Activated CD8-positive, alpha-beta memory T cell treated with anti-CD3 and anti-CD28 coated beads, Interleukin-2, amount 50 U/mL, for 4 hours (primary cell): ENCODE results near the gene LRRC73.
"Not testable (repeated sequence)": the region's sequence is repeated elsewhere in the genome, so short reads cannot be mapped to it uniquely, and the experiment has no call there.

ENCODE experiments used
- DNase-seq: peaks from one replicate; pipeline ENCODE4 v3.0.0-alpha.2; 2020

The LRRC73 gene

DNA sequence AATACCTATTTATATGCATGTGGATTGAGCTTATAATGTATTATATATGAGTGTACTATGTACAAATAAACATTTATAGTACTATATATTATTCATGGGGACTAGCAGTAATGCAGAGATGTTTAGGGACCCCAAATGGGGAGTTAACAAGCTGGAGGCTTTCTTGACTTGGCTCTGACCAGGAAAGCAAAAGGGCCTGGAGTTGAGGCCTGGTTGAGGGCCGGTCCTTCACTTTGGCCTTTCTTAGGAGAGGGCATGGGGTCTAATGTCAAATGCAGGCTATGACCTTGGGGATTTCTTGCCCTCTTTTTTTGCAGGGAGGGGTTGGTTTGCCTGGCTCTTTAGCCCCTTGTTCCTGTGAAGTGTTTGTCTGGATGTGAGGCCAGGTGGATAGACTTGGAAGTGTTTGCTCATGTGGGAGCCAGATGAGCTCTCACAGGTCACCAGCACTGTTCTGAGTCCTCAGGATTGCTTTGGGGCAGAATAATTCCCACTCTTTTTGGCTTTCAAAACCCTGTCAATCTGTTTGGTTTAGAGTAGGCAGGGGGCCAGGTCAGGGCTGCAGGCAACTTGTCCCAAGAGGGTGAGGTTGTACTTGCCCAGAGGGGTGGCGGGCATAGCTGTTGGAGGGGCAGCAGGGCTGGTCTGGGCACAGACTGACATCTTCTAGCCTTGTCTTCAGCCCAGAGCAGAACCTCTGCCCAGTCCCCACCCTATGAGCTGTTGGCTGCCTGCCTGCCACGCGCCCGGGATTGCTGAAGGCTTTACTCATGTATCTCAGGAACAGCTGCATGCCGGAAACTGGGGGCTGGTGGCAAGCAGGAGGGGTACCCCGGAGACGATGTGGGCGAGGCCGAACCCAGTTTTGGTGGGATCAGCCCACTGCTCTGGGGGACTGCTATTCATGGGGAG lies 18.1 kb downstream of the LRRC73 start:
- DNase-seq: no peak

DNA sequence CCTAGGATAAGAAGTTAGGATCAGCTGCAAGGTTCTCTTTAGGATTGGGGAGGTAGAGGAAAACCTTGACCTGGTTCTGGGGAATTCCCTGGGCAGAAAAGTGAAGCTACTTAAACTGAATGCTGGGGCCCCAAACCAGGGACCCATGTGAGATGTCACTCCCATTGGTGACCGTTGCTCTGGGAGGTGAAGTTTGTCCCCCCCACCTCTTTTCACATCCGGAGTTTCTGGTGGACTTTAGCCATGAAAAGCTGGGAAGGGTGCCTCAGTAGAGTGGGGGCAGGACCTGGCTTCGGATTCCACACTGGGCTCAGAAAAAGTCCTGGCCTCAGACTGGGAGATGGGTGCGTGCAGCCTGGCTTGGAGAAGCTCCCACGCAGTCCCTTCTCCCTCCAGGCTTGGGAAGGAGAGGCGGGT lies 19.6 kb downstream of the LRRC73 start:
- DNase-seq: no peak

DNA sequence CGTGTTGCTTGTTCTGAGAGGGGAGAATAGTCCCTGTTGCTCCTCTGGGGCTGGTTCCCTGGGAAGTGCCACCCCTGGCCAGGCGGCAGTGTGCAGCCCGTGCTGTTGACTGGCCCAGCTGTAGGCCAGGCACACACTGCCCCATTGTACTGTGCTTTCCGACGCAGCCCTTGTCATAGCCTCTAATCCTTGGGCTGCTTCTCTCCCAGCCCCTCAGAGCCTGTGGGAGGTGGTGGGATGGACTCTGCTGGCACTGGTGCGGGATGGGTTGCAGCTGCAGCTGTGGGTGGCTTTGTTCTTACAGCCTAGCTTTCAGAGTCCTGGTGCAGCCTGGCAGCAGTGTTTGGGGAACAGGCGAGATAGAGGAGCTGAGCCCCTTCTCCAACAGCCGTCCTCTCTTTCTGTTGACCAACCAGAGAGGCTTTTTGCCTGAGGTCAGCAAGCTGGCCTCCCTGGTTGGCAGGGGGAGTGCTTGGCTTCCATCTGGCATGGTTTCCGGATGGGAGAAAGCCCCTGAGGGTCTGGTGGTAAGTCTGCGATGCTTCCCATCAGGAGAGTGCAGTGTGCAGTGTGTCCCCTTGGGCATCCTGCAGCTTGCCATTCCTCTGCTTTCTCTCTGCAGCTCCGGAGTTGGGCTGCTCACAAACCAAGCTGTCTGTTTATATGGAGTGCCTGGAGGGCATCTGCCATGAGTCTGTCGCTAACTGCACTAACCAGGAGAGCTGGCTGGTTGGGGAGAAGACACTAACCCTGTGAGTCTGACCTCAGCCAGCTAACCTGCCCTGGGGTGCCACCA lies 20.7 kb downstream of the LRRC73 start:
- DNase-seq: no peak

DNA sequence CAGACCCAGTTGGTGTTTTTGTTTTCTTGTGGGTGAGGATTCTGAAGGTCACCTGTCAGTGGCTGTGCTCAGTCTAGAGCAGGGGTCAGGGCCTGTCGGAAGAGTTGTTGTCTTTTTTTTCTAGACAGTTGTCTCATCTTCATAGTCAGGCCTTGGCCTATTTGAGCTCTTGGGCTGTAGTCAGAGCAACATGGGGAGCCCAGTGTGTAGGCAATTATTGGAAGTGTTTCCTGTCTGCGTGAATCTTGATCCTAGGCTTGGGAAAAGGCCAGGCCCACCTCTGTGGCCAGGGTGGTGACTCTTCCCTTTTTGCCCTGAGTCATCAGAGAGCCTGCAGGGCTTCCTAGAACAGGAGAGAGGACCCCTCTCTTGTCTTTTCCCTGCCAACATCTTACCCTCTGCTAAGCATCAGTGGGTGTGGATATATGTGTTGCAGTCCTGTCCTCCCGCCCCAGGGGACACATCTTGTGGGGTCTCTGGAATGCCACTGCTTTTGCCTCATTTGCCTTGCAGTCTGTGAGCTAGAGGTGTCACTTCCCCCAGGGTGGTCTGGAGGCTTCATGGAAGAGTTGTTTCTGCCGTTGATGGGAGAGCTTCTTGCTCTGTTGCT lies 21.4 kb downstream of the LRRC73 start:
- DNase-seq: no peak

DNA sequence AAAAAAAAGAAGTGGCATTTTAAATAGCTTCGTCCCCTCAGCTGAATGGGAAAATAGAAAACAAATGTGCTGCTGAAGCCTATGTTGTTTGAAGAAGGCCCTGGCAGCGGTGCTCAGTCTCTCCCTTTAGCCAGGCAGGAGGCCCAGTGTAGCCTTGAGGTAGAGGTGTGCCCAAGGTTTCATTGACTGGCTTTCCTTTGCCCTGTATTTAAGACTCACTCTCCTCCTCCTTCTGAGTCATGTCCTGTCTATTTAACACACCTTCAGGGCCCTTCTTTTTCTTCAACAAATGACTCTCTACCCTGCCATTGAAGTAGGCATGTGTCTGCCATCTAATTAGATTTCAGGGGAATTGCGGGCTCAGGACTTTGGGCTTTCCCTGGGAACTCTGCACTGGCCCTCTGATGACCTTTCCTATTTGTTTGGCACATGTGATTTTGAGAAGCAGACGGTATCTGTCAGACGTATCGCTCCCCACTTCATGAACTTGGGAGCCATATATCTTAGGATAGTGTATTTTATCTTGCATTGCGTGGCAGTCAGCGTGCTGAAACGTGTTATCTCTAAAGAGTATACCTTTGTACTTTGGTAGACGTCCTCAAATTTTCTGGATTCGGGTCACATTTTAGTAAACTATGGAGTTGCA lies 28.4 kb downstream of the LRRC73 start:
- no peak for DNase-seq

DNA sequence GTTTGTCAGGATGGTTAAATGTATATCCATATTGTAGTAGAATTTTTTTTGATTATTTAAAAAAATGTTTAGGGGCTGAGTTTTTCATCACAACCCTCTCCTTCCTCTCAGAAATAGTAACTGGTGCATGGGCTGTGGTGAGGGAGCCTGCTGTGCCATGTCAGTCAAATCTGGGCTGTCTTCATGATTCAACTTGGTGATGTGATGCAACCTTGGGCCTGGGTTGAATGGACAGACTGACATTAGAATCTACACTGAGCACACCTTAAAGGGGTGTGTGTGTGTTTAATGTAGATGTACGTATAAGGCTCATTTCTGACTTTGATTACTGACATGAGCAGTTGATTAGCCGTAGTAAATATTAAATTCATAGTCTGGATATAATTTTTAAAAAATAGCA lies 29.1 kb downstream of the LRRC73 start:
- DNase-seq: no peak

DNA sequence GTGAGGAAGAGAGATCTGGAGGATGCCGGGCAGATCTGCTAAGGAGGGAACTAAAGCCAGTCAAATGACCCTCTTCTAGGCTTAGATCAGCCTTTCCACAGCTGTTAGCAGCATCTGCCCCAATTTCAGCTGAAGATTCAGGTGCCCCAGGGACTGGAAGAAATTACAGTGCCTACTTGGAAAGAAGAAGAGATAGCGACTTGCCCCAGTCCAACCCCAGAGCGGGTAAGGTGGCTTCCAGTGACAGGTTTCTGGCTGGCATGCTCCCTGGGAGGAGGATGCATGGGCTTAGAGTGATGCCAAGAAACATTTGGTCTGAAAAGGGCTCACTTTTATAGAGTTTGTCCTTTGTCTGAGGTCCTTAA lies 32.2 kb downstream of the LRRC73 start:
- DNase-seq: no peak

DNA sequence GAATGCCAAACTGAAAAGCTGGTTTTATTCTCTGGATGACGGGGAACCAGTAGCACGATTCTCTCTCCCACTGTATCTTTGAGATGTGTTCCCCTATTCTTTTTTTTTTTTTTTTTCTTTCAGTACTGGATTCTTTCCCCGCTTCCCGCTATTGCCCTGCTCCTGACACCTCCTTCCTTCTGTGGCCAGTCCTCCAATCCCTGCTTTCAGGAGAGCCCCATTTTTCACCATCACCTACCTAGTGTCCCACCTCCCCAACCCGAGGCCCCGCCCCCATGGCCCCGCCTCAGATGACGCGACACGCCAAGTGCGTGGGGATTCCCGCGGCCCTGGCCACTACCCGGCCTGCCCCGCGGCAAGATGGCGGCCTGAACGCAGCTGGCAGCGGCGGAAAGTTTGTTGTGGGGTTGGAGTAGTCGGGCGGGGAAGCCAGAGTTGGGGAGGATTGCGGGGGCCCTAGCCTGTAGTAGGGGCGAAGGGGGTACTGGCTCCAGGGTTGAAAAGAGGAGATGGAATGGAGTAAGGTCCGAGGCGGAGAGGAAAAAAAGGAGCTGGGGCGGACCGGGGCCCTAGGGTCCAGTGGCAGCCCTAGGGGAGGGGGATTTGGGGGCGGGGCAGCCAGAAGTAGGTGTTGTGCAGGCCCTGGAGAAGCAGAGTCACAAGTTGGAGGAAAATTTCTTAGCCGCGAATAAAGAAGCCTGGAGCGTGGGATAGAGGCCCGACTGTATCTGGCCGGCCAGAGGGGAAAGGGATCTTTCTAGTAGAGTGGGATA lies 32.7 kb downstream of the LRRC73 start, which contains the start of gene TJAP1:
Gene TJAP1, plus strand, starts transcription at position 336 of the 773 bp plus-strand sequence. CDS start 21,432 bp downstream, outside the sequence.
- DNase-seq: peak; percentile 99

DNA sequence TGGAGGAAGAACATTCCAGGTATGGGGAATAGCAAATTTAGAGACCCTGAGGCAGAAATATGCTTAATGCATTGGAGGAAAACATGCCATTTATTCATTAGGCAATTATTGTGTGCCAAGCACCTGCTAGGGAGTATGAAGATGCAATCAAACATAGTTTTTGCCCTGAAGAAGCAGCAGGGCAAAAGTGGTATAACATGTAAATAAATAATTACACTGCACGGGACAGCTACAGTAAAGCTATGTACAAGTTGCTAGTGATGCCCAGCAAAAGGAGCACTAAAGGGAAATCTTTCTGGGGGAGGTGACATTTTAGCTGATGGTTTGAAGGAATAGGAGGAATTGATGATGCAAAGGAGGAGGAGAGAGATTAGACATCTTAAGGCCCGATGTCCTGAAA lies 33.4 kb downstream of the LRRC73 start:
- no peak for DNase-seq

DNA sequence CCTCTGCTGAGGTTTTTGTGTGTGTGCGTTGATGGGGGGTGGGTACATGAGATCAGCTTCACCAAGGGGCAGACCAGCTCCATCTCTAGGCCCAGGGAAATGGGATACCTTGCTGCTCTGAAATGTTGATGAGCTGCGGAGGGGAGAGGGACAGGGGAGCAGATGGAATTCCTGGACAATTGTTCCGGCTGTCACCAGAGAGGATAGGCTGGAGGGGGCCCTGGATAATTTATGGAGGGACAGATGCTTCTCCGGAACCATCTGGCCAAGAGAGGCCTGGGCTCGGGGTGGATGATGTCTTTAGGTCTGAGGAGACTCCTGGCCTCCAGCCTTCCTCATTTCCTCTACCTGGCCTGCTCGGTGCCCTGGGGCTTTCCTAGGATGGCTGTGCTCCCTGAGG lies 34.6 kb downstream of the LRRC73 start:
- DNase-seq: no peak

DNA sequence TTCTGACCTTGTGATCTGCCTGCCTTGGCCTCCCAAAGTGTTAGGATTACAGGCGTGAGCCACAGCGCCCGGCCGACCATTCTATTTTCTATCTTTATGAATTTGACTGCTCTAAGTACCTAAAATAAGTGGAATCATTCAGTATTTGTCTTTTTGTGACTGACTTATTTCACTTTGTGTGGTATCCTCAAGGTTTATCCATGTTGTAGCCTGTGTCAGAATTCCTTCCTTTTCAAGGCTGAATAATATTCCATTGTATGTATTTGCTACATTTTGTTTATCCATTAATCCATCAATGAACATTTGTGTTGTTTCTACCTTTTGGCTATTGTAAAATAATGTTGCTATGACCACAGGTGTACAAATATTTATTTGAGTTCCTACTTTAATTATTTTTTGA lies 37.6 kb downstream of the LRRC73 start:
- no peak for DNase-seq

DNA sequence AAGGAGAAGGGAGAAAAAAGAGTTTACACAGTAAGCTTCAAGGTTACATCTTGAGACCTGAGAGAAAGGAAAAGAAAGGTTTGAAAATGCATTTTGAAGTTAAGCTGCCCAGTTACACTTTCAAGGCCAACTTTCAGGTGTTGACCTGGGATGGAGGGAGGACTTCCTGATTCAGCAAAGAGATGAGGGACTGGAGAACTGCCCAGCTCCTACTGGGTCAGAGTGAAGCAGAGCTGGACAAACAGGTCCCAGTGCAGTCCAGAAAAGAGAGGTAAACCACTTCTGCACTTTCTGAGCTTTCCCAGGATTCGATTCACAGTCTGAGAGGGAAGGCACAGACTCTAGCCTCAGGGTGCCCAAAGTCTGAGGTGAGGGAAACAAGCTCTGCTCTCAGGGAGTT lies 38.7 kb downstream of the LRRC73 start:
- no peak for DNase-seq

DNA sequence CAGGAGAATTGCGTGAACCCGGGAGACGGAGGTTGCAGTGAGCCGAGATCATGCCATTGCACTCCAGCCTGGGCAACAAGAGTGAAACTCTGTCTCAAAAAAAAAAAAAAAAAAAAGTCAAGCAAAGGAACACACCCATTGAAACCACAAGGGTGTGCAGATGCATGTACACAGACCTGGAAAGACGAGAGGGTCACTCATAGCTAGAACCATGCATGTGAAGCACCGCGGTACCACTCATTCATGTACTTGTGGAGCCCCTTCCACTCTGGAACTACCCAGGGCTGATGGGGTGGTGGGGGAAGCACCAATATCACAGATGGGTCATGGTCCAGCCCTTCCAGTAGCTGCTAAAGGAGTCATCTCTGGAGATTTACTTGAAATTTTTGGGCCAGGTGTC lies 40.2 kb downstream of the LRRC73 start:
- DNase-seq: no peak

DNA sequence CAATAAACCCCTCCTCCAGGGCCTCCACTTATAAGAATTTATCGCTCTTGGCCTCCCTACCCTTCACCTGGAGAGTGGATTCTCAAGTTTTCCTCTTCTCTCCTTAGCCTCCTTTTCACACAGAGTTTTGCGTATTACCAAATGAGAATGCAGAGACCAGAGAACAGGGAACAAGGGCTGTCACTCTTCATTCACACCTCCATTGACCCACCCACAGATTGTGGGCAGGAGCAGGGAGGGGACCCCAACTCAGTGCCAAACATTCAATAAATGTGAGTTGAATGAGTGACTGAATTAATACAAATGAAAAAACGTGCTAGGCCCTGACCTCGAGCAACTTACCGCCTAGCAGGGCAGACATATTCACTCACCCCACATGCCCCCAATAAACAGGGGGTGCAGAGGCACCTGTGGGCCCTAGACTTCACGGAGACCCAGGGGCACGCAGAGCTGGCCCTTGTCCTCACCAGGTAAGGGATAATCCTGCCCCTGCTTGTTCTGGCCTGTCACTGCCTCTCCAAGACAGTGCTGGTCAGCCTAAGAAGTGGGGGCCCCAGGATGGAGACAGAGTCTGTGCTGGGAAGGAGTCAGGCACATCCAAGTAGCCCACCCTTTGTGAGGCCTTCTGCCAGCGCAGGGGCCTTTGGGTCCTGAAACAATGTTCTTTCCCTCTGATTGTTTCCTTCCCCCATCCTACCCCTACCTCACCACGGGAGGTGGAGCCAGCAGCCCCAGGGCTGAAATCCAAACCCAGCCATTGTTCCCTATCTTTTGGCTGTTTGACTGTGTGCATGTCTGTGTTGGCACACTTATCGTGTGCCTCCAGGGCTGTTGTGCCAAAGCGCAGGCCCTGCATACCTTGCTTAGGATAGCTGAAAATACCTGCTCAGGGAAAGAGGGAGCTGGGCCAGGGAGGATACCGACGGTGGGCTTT lies 41.1 kb downstream of the LRRC73 start:
- no peak for DNase-seq

DNA sequence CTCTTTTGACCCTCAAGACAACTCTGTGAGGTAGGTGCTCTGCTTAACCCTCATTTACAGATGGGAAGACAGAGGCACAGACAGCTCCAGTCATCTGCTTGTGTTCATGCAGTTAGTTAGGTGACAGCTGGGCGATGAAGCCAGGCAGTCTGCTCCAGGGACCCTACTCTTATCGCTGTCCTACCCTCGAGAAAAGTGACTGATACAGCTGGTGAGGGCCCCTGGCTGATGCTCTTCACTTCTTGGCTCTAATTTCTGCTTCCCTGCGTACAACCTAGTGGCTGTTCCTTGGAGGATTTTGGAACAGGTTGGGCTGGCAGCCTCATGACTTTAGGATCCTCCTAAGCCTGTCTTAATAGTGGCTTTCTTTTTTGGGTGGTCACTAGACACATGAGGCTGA lies 41.9 kb downstream of the LRRC73 start:
- no peak for DNase-seq

DNA sequence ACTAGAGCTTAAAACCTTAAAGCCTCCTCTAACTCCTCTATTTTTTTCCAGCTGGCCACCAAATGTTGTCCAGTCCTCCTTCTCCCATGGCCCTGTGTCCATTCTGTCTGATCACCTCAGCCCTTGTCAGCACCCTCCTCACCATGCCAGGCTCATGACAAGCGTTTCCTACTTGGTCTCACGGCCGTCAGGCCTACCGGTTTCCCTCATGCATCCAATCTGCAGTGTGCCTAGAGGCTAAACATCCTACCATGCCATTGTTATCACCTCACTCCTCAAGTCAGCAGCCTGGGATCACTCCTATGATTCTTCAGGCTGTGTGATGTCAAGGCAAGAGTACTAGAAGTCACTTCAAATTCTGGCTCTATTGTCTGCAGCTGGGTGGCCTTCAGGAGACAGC lies 42.4 kb downstream of the LRRC73 start:
- no peak for DNase-seq

DNA sequence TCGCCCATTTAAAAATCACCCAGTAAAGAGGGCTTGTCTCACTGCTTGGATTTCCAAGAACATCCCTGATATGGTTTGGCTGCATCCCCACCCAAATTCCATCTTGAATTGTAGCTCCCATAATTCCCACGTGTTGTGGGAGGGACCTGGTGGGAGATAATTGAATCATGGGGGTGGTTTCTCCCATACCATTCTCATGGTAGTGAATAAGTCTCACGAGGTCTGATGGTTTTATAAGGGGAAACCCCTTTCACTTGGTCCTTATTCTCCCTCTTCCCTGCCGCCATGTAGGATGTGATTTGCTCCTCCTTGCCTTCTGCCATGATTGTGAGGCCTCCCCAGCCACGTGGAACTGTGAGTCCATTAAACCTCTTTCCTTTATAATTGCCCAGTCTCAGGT lies 42.9 kb downstream of the LRRC73 start:
- DNase-seq: not testable (repeated sequence)

DNA sequence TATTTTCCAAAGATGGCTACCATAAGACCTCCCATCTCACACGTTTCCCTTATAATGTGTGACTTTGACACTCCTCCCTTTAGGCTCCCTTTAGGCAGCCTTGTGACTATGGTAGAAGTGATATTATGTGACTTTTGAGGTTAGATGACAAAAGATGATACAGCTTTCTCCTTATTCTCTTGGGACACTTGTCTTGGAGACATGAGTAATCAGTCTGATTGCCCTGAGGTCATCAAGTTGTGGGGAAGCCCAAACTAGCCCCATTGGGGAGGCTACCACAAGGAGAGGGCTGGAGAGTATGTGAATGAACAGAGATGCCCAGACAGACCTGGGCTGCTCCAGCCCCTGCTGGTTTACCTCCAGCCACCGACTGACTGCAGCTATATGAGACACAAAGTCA lies 44.2 kb downstream of the LRRC73 start:
- DNase-seq: no peak

DNA sequence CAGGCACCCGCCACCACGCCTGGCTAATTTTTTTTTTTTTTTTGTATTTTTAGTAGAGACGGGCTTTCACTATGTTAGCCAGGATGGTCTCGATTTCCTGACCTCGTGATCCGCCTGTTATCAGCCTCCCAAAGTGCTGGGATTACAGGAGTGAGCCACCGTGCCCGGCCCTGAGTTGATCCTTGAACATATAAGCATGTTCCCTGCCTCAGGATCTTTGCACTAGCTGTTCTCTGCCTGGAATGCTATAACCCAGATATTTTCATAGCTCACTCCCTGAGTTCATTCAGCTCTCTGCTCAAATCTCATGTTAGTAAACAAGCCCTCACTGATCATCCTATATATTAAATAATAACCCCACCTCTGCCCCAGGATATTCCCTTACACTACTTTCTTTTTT lies 45.8 kb downstream of the LRRC73 start:
- DNase-seq: no peak

DNA sequence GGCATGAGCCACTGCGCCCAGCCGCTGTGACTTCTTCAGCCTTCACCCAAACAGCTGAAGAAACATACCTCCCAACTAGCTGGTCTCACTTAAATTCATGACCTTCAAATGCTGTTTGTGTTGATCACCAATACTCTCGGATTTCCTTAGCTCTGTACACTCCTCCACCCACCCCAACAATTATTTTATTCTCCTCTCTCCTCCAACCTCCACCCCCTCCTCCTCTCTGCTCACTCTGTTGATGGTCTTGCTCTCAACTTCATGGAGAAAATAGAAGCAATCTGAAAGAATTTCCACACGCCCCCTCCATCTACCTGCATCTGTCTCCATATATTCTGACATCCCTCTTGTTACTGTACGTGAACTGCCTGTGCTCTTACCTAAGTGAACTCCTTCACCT lies 48.2 kb downstream of the LRRC73 start:
- DNase-seq: no peak

DNA sequence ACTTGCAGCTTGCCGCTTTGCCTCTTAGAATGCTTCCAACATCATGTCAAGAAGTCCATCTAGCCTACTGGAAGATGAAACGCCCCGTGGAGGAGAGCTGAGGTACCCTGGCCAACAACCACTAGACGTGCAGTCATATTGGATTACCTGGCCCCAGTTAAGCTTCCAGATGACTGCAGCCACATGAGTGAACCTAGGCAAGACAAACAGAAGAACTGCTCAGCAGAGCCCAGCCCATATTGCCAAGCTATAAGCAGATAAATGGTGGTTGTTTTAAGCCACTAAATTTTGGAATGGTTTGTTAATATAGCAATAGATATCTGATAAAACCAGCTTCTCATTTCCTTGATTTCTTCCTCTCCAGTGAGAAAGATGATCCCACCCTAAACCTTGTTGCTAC lies 50.1 kb downstream of the LRRC73 start:
- DNase-seq: no peak
